HEK293 (cell line): ENCODE results near the gene ZBTB24.

ENCODE experiments used
- BCL11B ChIP-seq: fragments of 450-650 bp; formaldehyde crosslinking; IDR thresholded peaks from 2 replicates; pipeline ENCODE4 v1.5.1; 2016; ENCODE audit warnings: low read depth, missing biosample characterization, missing genetic modification characterization
- HOXC10 ChIP-seq: sonication (generic); formaldehyde crosslinking; IDR thresholded peaks from 2 replicates; pipeline ENCODE4 v1.8.1; 2023; ENCODE audit warnings: mild to moderate bottlenecking, missing genetic modification reagents
- IKZF3 ChIP-seq: fragments of 450-650 bp; IDR thresholded peaks from 2 replicates; pipeline ENCODE4 v1.5.0; 2018; ENCODE audit warnings: missing biosample characterization, mild to moderate bottlenecking, missing genetic modification characterization, moderate library complexity
- PRDM10 ChIP-seq: fragments of 450-650 bp; formaldehyde crosslinking; IDR thresholded peaks from 2 replicates; pipeline ENCODE4 v1.5.1; 2016; ENCODE audit warnings: missing biosample characterization, missing genetic modification characterization
- PRDM6 ChIP-seq: fragments of 450-650 bp; formaldehyde crosslinking; IDR thresholded peaks from 2 replicates; pipeline ENCODE4 v1.5.1; 2017; ENCODE audit warnings: missing biosample characterization, missing genetic modification characterization
- RBAK ChIP-seq: fragments of 450-650 bp; formaldehyde crosslinking; IDR thresholded peaks from 2 replicates; pipeline ENCODE4 v1.5.1; 2016; ENCODE audit warnings: missing biosample characterization, missing genetic modification characterization
- SCRT2 ChIP-seq: fragments of 450-650 bp; formaldehyde crosslinking; IDR thresholded peaks from 2 replicates; pipeline ENCODE4 v1.5.1; 2016; ENCODE audit warnings: missing biosample characterization, missing genetic modification characterization
- SP7 ChIP-seq: fragments of 450-650 bp; formaldehyde crosslinking; IDR thresholded peaks from 2 replicates; pipeline ENCODE4 v1.5.1; 2016; ENCODE audit warnings: missing biosample characterization, missing genetic modification characterization
- ZBTB10 ChIP-seq: fragments of 450-650 bp; formaldehyde crosslinking; IDR thresholded peaks from 2 replicates; pipeline ENCODE4 v1.5.1; 2016; ENCODE audit warnings: missing biosample characterization, missing genetic modification characterization
- ZBTB20 ChIP-seq: fragments of 450-650 bp; formaldehyde crosslinking; IDR thresholded peaks from 2 replicates; pipeline ENCODE4 v1.5.1; 2016; ENCODE audit warnings: missing biosample characterization, missing genetic modification characterization
- ZNF114 ChIP-seq: fragments of 450-650 bp; formaldehyde crosslinking; IDR thresholded peaks from 2 replicates; pipeline ENCODE4 v1.5.0; 2017; ENCODE audit warnings: missing biosample characterization, missing genetic modification characterization
- ZNF174 ChIP-seq: fragments of 450-650 bp; formaldehyde crosslinking; IDR thresholded peaks from 2 replicates; pipeline ENCODE4 v1.5.0; 2017; ENCODE audit warnings: missing biosample characterization, mild to moderate bottlenecking, missing genetic modification characterization
- ZNF184 ChIP-seq: fragments of 450-650 bp; IDR thresholded peaks from 2 replicates; pipeline ENCODE4 v1.5.1; 2018; ENCODE audit warnings: missing biosample characterization, mild to moderate bottlenecking, missing genetic modification characterization
- ZNF280C ChIP-seq: fragments of 450-650 bp; formaldehyde crosslinking; IDR thresholded peaks from 2 replicates; pipeline ENCODE4 v1.5.1; 2016; ENCODE audit warnings: missing biosample characterization, missing genetic modification characterization
- ZNF416 ChIP-seq: fragments of 450-650 bp; formaldehyde crosslinking; IDR thresholded peaks from 2 replicates; pipeline ENCODE4 v1.5.1; 2016; ENCODE audit warnings: missing biosample characterization, missing genetic modification characterization
- ZNF513 ChIP-seq: fragments of 450-650 bp; IDR thresholded peaks from 2 replicates; pipeline ENCODE4 v1.5.1; 2018; ENCODE audit warnings: missing biosample characterization, missing genetic modification characterization
- ZNF514 ChIP-seq: fragments of 450-650 bp; formaldehyde crosslinking; IDR thresholded peaks from 2 replicates; pipeline ENCODE4 v1.5.1; 2016; ENCODE audit warnings: missing biosample characterization, missing genetic modification characterization
- ZNF529 ChIP-seq: fragments of 450-650 bp; formaldehyde crosslinking; IDR thresholded peaks from 2 replicates; pipeline ENCODE4 v1.5.1; 2017; ENCODE audit warnings: missing genetic modification characterization, missing biosample characterization; ENCODE audit not compliant: insufficient replicate concordance
- ZNF624 ChIP-seq: fragments of 450-650 bp; formaldehyde crosslinking; IDR thresholded peaks from 2 replicates; pipeline ENCODE4 v1.5.1; 2017; ENCODE audit warnings: missing biosample characterization, missing genetic modification characterization
- ZNF645 ChIP-seq: fragments of 450-650 bp; formaldehyde crosslinking; IDR thresholded peaks from 2 replicates; pipeline ENCODE4; 2016; ENCODE audit warnings: missing biosample characterization, missing genetic modification characterization
- ZNF660 ChIP-seq: fragments of 450-650 bp; IDR thresholded peaks from 2 replicates; pipeline ENCODE4 v1.5.1; 2018; ENCODE audit warnings: missing biosample characterization, mild to moderate bottlenecking, missing genetic modification characterization
- ZNF670 ChIP-seq: fragments of 450-650 bp; formaldehyde crosslinking; IDR thresholded peaks from 2 replicates; pipeline ENCODE4 v1.5.1; 2016; ENCODE audit warnings: missing biosample characterization, missing genetic modification characterization, low read depth
- ZNF707 ChIP-seq: fragments of 450-650 bp; formaldehyde crosslinking; IDR thresholded peaks from 2 replicates; pipeline ENCODE4 v1.5.1; 2016; ENCODE audit warnings: missing biosample characterization, missing genetic modification characterization
- ZNF747 ChIP-seq: fragments of 450-650 bp; formaldehyde crosslinking; IDR thresholded peaks from 2 replicates; pipeline ENCODE4 v1.5.1; 2016; ENCODE audit warnings: missing biosample characterization, missing genetic modification characterization
- ZNF776 ChIP-seq: fragments of 450-650 bp; formaldehyde crosslinking; IDR thresholded peaks from 2 replicates; pipeline ENCODE4 v1.5.0; 2017; ENCODE audit warnings: missing biosample characterization, missing genetic modification characterization, borderline replicate concordance
- ZNF785 ChIP-seq: fragments of 450-650 bp; formaldehyde crosslinking; IDR thresholded peaks from 2 replicates; pipeline ENCODE4 v1.5.1; 2016; ENCODE audit warnings: missing biosample characterization, missing genetic modification characterization
- ZXDB ChIP-seq: fragments of 450-650 bp; formaldehyde crosslinking; IDR thresholded peaks from 2 replicates; pipeline ENCODE4 v1.5.1; 2016; ENCODE audit warnings: missing biosample characterization, missing genetic modification characterization

The ZBTB24 gene

GRCh38 chr6:109440331-109441068 is 42.5 kb downstream of the ZBTB24 start, which contains the start of the genes PPIL6 and SMPD2 (continued):
- peak; percentile 86 for TF ChIP-seq PRDM10 (tag by site-specific recombination)
- peak; percentile 90 for TF ChIP-seq SCRT2 (tag by site-specific recombination)
- TF ChIP-seq ZNF174 (tag by site-specific recombination), result no peak
- TF ChIP-seq HOXC10 (CRISPR knock-in tag), result no peak
- 0 out of 2 replicates have a peak, but pooled peaks have one; percentile 32 for TF ChIP-seq ZNF785 (tag by site-specific recombination)
- TF ChIP-seq BCL11B, result no peak
- TF ChIP-seq ZNF114, result no peak
- TF ChIP-seq ZNF747 (tag by site-specific recombination), result no peak
- TF ChIP-seq ZNF416, result no peak
- TF ChIP-seq ZBTB10 (tag by site-specific recombination), result peak; percentile 55; the same call in 1 of the 2 replicates
- TF ChIP-seq ZNF645 (tag by site-specific recombination), result no peak
- peak; percentile 89 for TF ChIP-seq IKZF3 (tag by site-specific recombination)
- TF ChIP-seq ZNF624, result no peak
- no peak for TF ChIP-seq ZNF513 (tag by site-specific recombination)
- TF ChIP-seq SP7, result peak; percentile 18; the same call in 1 of the 2 replicates
- peak; percentile 65; the same call in 1 of the 2 replicates for TF ChIP-seq ZNF184 (tag by site-specific recombination)
- no peak for TF ChIP-seq ZNF529
- TF ChIP-seq RBAK (tag by site-specific recombination), result no peak
- TF ChIP-seq PRDM6, result no peak
- TF ChIP-seq ZNF280C (tag by site-specific recombination), result no peak
- peak; percentile 49; the same call in 1 of the 2 replicates for TF ChIP-seq ZXDB (tag by site-specific recombination)
- TF ChIP-seq ZNF660 (tag by site-specific recombination), result peak; percentile 68; the same call in 1 of the 2 replicates
- no peak for TF ChIP-seq ZNF707 (tag by site-specific recombination)
- TF ChIP-seq ZNF670 (tag by site-specific recombination), result no peak
- no peak for TF ChIP-seq ZNF776
- no peak for TF ChIP-seq ZNF514 (tag by site-specific recombination)
- TF ChIP-seq ZBTB20, result peak; percentile 53; the same call in 1 of the 2 replicates
